HEK293T (cell line): ENCODE data around the gene TMEM19.

Source experiments
- BHLHE40 ChIP-seq: fragments of 450-650 bp; IDR thresholded peaks from 2 replicates; pipeline ENCODE4 v1.6.1; 2016; ENCODE audit warnings: mild to moderate bottlenecking, moderate library complexity, borderline replicate concordance
- CTBP1 ChIP-seq: fragments of 450-650 bp; IDR thresholded peaks from 2 replicates; pipeline ENCODE4 v1.6.1; 2016; ENCODE audit warnings: borderline replicate concordance
- FOXA1 ChIP-seq: fragments of 450-650 bp; IDR thresholded peaks from 2 replicates; pipeline ENCODE4 v1.6.1; 2016; ENCODE audit warnings: mild to moderate bottlenecking
- HDGF ChIP-seq: fragments of 450-650 bp; IDR thresholded peaks from 2 replicates; pipeline ENCODE4 v1.6.1; 2017; ENCODE audit warnings: antibody characterized with exemption, borderline replicate concordance
- LEF1 ChIP-seq: fragments of 450-650 bp; IDR thresholded peaks from 2 replicates; pipeline ENCODE4 v1.6.1; 2017; ENCODE audit warnings: mild to moderate bottlenecking, borderline replicate concordance
- SP1 ChIP-seq: fragments of 450-650 bp; IDR thresholded peaks from 2 replicates; pipeline ENCODE4 v1.6.1; 2017
- SUZ12 ChIP-seq: fragments of 450-650 bp; IDR thresholded peaks from 2 replicates; pipeline ENCODE4 v1.6.1; 2016; ENCODE audit warnings: mild to moderate bottlenecking
- TF ChIP-seq, protein P1 (sequence below): fragments of 450-650 bp; IDR thresholded peaks from 2 replicates; pipeline ENCODE4 v1.6.1; 2016

DNA sequence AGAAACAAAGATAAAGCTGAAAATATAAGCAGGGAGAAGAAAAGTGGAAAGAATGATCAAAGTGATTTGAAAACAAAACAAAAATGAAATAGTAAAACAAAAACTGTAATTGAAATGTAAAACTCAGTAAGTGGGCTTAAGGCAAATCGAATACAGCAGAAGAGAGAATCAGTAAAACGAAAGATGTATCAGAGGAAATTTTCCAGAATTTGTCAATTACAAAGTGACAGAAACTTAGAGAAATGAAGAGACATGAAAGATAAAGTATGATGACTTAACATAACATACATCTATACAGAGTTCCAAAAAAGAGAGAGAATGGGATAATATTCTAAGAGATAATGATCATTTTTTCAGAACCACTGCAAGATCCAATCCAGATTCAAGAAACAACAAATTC is 32.7 kb upstream of the TMEM19 start:
- TF ChIP-seq CTBP1 (no peak), SUZ12 (no peak), BHLHE40 (no peak), FOXA1 (no peak), HDGF (no peak), LEF1 (no peak), SP1 (no peak)
- TF ChIP-seq, protein P1, sequence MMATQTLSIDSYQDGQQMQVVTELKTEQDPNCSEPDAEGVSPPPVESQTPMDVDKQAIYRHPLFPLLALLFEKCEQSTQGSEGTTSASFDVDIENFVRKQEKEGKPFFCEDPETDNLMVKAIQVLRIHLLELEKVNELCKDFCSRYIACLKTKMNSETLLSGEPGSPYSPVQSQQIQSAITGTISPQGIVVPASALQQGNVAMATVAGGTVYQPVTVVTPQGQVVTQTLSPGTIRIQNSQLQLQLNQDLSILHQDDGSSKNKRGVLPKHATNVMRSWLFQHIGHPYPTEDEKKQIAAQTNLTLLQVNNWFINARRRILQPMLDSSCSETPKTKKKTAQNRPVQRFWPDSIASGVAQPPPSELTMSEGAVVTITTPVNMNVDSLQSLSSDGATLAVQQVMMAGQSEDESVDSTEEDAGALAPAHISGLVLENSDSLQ, result no peak
